IPS-NIHi7 (cell line): ENCODE data around the gene ATP2A1.

Experiments used
- DNase-seq: peaks from one replicate; pipeline ENCODE4 v3.0.0; 2012; ENCODE audit warnings: mixed read lengths; ENCODE audit errors: extremely low spot score

The ATP2A1 gene

GRCh38 chr16:28878083-28878926 lies at the start of gene ATP2A1:
Gene ATP2A1 (plus strand): TSS chr16:28878488. CDS start chr16:28878672, 184 bp downstream.
- DNase-seq = no peak

GRCh38 chr16:28829747-28830146 lies 48.5 kb upstream of the ATP2A1 start:
- no peak for DNase-seq

GRCh38 chr16:28830531-28830930 lies 47.8 kb upstream of the ATP2A1 start:
- DNase-seq = no peak

GRCh38 chr16:28834349-28834748 lies 43.9 kb upstream of the ATP2A1 start:
- DNase-seq = no peak

GRCh38 chr16:28834873-28835863 lies 43.1 kb upstream of the ATP2A1 start:
- DNase-seq = no peak

GRCh38 chr16:28835864-28836760 lies 42.2 kb upstream of the ATP2A1 start:
- DNase-seq = no peak

GRCh38 chr16:28836761-28837064 lies 41.6 kb upstream of the ATP2A1 start:
- no peak for DNase-seq

- no peak for DNase-seq
Observed at GRCh38 chr16:28837672-28838557, 40.4 kb upstream of the ATP2A1 start.

- DNase-seq = no peak
Observed at GRCh38 chr16:28838558-28838918, 39.8 kb upstream of the ATP2A1 start.

GRCh38 chr16:28839004-28839639 lies 39.2 kb upstream of the ATP2A1 start:
- DNase-seq = no peak

- no peak for DNase-seq
Observed at GRCh38 chr16:28839899-28840298, 38.4 kb upstream of the ATP2A1 start.

- no peak for DNase-seq
Observed at GRCh38 chr16:28842696-28843095, 35.6 kb upstream of the ATP2A1 start.

GRCh38 chr16:28843766-28844165 lies 34.5 kb upstream of the ATP2A1 start:
- no peak for DNase-seq

- no peak for DNase-seq
Observed at GRCh38 chr16:28844226-28844885, 33.9 kb upstream of the ATP2A1 start.

GRCh38 chr16:28845293-28845692 lies 33.0 kb upstream of the ATP2A1 start:
- DNase-seq = peak; percentile 33

- no peak for DNase-seq
Observed at GRCh38 chr16:28845761-28846079, 32.6 kb upstream of the ATP2A1 start.

- peak; percentile 98 for DNase-seq
Observed at GRCh38 chr16:28846080-28846932, 32.0 kb upstream of the ATP2A1 start, which contains the start of gene TUFM. Gene TUFM (minus strand): TSS chr16:28846348. CDS start chr16:28846269, 79 bp downstream.

- no peak for DNase-seq
Observed at GRCh38 chr16:28846933-28847273, 31.4 kb upstream of the ATP2A1 start.

- no peak for DNase-seq
Observed at GRCh38 chr16:28858421-28858820, 19.9 kb upstream of the ATP2A1 start.
